Measurements from ENCODE around the gene SLC25A20.
"Not testable (repeated sequence)": the region's sequence is repeated elsewhere in the genome, so short reads cannot be mapped to it uniquely, and the experiment has no call there.

Gene SLC25A20

DNA sequence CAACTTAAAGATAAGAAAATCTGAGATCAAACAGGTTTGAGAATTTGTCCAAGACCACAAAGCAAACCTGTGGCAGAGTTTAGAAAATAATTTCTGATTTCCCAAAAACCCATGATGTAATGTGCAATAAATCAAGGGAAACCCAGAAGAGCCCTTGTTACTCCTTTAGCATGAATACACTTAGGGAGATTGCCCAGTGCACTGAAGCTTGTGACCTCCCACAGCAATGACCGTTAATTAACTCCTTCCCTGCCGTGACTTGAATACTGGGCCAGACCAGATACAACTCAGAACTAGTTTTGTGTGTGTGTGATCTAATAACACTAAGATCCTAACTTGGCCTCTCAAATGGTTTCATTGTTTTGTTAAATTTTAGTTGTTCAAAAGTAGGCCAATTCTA, 53.5 kb downstream of the SLC25A20 start:
- no peak for DNase-seq

DNA sequence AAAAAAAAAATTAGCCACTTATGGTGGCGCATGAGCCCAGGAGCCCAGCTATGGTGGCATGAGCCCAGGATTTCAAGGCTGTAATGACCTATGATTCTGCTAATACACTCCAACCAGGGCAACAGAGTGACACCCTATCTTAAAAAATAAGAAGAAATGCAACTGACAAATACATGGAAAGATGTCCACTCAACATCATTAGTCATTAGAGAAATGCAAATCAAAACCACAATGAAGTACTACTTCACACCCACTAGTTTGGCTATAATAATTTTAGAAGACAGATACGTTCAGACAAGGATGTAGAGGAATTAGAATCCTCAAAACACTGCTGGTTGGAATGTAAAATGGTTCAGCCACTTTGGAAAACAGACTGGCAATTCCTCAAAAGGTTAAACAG, 61.5 kb downstream of the SLC25A20 start:
- DNase-seq = no peak

- no peak for DNase-seq
These were observed 62.9 kb downstream of the SLC25A20 start for GRCh38 chr3:48835650-48836366.

DNA sequence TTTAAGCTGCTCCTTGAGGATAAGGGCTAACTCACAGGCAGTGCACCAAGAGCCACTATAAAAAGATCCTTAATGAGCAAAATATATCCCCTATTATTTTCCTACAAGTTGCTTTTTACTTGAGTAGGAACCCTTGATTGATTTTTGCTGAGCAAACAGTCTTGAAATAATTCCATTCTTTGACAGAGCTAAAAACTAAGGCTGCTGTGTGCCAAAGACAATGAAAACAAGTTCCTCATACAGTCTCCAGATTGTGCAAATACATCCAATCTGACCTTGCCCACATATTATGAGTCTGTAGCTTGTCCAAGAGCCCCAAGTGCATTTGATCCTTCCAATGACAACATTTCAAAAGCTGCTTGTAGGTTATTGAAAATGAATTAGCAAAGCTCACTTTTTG, 66.0 kb downstream of the SLC25A20 start:
- DNase-seq = no peak

GRCh38 chr3:48830715-48831114, 68.0 kb downstream of the SLC25A20 start:
- DNase-seq = no peak

GRCh38 chr3:48829525-48829924, 69.2 kb downstream of the SLC25A20 start:
- not testable (repeated sequence) for DNase-seq

DNA sequence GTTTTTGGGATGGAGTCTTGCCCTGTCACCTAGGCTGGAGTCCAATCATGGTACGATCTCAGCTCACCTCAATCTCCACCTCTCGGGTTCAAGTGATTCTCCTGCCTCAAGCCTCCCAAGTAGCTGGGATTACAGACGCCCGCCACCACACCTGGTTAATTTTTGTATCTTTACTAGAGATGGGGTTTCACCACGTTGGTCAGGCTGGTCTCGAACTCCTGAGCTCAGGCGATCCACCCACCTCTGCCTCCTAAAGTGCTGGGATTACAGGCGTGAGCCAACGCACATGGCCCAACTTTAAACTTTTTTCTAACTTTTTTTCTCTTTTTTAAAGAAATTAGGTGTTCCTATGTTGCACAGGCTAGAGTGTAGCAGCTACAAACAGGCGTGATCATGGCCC, 70.8 kb downstream of the SLC25A20 start:
- not testable (repeated sequence) for DNase-seq

DNA sequence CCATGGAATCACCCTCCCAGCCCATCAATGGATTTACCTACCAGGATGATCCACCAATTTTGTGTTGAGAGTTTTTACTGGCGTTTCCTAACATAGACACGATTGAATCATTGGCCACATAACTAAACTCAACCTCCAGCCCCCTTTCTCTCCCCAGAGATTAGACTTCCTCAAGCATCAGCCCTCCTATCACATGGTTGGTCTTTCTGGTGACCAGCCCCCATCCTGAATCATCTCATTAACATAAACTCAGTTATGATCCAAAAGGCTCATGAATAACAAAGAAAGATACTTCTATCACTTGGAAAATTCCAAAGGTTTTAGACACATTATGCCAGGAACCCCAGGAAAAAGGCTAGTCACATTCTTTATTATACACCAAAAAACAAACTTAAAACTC, 72.2 kb downstream of the SLC25A20 start:
- no peak for DNase-seq

DNA sequence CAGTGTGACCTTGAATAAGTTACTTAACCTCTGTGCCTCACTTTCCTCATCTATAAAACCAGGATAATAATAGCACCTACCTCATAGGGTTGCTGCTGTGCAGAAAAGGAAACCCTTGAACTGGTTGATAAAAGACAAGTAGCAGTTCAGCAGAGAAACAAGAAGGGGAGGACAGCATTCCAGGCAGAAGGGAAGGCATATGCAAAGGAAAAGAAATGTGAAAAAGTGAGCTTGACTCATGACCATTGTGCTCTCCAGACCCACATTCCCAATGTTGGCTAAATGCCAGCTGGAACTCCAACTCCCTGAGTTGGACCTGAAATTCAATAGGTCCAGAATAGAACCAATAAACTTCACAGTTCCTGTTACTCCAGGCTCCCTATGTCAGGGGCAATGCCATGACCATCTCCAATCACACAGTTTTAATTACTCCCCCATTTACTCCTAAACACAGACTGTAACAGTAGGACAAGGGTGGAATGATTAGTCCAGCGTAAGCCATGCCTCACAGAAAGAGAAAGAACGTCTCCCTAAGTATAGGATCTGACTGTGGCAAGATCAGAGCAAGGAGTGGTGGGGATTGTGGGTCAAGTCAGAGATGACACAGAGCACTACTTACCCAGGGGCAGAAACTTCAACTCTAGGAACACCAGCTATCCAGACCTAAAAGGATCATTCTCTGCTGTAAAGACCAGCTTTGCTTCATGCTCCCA, 77.9 kb downstream of the SLC25A20 start:
- no peak for DNase-seq

GRCh38 chr3:48819234-48820221, 79.2 kb downstream of the SLC25A20 start:
- DNase-seq = no peak

DNA sequence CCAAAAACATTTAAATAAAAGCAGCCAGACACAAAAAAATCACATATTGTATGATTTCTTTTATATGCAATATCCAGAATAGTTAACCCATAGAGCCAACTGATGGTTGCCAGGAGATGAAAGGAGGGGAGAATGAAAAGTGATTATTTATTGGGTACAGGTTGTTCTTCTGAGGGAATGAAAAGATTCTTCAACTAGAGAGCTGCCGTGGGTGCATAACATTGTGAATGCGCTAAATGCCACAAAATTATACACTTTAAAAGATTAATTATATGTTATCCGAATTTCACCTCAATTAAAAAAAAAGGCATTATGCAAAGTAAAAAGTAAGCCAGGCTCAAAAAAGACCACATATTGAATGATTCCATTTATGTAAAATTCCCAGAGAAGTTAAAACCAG, 87.2 kb downstream of the SLC25A20 start:
- DNase-seq = no peak
